ENCODE data around the gene MYH7.
A peak's percentile ranks its signal among the peaks of the same experiment; 100 is the strongest.

The MYH7 gene

DNA sequence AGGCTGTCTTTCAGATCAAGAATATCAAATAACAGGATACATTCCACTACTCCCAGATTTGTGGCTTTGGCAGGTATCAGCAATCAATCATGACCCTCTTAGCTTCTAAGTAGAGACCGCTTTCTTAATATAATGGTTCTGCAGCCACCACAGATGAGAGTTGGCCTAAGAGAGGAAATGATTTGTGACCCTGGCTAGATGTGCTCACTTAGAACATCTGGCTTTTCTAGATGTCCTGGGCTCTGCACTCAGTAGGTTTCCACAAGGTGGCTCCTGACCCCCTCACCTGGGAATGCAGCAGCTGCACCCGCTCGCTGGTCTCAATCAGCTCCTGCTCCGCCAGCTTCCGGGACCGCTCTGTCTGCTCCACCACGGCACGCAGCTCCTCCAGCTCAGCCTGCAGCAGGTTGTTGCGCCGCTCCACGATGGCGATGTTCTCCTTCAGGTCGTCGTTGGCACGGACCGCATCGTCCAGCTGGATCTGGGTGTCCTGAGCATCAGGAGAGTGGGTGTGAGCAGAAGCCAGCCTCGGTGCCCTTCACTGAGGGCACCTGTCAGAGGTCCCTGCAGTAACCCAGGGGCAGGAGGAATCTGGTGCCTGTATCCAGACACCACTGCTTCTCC lies 49.7 kb downstream of the MYH7 start:
- DNase-seq: no peak

DNA sequence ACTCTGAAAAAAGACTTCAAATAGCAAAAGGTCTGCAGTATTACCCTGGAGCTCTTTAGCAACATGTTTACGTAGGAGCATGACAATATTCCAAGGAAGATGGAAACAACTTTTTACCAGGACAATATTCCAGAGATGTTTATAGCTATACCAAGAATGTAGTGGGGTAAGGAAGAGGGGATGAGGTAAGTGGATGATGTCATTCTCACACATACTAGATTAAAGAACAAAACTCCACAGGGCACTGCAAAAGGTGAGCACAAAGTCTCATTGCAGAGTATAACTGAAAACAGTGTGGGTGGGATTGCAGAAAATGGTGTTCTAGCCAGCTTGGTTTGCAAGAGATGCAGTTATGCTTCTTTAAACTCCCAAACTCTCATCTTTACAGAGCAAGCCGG lies 50.2 kb downstream of the MYH7 start:
- no peak for DNase-seq

DNA sequence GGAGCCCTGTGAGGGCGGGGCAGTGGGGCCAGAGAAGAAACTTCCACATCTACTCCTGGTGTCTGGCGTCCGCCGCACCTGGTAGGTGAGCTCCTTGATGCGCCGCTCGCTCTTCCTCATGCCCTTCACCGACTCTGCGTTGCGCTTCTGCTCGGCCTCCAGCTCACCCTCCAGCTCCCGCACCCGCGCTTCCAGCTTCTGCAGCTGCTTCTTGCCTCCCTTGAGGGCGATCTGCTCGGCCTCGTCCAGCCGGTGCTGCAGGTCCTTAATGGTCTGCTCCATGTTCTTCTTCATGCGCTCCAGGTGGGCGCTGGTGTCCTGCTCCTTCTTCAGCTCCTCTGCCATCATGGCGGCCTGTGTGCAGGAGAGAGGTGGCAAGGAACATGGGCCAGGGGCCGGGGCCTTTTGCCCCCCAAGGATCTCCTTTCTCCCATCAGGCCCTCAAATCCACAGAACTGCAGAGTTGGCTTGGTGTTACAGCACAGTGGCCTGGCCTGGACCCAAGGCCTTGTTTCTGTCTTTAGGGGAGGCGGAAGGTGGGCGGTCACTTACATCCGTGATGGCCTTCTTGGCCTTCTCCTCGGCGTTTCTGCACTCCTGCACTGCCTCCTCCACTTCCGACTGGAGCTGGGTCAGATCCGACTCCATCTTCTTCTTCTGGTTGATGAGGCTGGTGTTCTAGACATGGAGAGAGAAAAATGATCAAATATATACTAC lies 50.9 kb downstream of the MYH7 start:
- DNase-seq: no peak

DNA sequence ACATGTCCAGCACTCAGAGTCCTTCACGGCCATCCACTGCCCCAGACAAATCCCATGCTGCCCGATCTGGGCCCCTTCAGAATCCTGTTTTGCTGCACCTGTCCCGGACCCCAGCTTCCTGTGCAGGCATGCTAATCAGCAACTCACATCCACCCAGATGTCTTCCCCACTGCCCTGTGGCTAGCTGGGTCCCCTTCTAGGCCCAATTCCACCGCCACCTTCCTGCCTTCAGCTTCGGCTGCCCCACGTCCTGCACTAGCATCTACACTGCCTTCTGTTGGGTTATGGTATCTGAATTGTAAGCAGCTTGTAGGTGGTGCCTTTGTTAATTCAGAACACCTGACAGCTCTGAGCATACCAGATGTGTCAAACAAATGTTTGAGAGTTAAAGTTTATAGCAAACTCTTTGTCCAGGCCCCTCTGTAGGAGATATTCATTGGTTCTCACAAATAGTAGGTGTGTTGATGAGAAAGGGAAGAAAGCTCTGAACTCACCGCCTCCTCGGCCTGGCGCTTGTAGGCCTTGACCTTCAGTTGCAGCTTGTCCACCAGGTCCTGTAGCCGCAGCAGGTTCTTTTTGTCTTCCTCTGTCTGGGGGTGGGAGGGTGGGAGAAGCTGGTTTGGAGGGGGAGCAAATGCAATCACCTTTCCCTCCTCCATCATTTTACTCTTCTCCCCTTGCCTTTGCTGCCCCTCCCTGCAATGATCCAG lies 52.6 kb downstream of the MYH7 start:
- DNase-seq: no peak

DNA sequence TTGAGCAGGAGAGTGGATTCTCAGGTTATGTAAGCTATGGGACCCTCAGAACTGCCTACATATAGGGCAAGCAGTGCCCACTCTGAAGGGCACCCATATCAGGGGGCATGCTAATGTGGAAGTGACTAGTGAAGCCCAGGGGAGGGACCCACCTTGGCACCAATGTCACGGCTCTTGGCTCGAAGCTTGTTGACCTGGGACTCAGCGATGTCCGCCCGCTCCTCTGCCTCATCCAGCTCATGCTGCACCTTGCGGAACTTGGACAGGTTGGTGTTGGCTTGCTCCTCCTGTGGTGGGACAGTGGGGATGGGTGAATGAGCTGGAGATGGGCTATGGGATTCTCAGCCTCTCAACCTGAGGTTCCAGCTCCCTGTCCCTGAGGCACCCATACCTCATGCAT lies 53.2 kb downstream of the MYH7 start:
- no peak for DNase-seq

DNA sequence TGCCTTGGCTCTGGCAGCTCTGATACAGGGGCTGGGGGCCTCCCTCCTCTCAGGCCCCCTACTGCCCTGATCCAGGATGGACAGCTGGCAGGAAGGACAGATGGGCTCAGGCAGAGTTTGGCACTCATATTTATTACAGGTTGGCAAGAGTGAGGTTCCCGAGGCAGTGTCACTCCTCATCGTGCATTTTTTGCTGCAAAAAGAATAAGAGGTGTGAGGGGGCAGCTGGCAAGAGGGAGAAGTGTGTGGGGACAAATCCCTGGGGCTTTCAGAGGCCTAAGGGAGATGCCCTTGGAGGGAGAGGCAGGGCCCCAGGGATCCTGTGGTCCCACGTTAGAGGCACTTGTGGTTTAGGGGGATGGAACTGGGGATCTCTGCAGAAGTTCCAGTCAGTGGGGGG lies 53.6 kb downstream of the MYH7 start:
- DNase-seq: no peak

DNA sequence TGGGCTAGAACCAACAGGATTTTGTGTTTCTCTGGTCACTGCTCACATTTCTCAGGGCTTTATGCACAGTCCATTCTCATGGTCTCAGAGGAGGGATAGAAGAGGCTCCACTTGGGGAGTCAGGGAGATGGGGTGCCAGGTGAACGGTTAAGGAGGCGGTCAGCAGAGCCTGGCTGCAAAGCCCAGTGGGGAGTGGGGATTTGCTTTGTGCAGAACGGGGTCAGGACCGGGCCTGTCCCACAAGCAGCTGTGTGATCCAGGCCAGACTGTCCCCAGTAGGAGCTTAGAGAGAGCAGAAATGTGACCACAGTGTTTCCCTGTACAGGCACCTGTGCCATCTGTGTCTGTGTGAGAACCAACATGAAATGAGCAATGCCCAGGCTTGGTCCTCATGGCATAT lies 54.5 kb downstream of the MYH7 start:
- DNase-seq: no peak

DNA sequence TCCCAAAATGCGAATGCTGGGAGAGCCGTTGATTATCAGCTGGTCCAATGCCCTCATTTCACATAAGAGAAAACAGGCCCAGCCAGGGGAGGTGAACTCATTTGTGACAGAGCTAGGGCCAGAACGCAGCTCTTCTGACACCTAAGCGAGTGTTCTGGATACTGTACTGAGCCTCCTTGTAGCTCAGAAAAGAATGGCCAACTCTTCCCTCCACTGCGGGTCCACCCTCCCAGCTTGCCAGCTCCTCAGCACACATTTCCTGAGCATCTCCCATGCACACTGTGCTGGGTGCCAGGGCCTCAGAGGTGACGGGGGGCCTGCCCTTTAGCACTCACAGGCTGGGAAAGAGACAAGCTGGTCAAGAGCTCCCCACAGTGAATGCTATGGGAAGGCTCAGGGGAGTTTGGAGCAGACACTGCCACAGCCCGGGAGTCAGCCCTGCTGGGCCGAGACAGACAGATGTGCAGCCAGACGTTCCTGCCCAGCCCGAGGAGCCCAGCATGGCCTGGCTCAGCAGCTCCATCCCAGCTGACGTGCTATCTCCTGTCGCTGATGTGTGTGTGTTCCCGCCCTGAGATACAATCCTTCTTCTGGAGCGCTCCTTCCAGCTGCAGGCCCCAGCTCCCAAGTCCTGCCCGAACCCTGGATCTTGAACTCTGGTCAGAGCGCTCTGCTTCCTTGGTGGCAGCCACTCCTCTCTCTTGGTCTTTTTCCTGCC lies 55.1 kb downstream of the MYH7 start:
- DNase-seq: no peak

DNA sequence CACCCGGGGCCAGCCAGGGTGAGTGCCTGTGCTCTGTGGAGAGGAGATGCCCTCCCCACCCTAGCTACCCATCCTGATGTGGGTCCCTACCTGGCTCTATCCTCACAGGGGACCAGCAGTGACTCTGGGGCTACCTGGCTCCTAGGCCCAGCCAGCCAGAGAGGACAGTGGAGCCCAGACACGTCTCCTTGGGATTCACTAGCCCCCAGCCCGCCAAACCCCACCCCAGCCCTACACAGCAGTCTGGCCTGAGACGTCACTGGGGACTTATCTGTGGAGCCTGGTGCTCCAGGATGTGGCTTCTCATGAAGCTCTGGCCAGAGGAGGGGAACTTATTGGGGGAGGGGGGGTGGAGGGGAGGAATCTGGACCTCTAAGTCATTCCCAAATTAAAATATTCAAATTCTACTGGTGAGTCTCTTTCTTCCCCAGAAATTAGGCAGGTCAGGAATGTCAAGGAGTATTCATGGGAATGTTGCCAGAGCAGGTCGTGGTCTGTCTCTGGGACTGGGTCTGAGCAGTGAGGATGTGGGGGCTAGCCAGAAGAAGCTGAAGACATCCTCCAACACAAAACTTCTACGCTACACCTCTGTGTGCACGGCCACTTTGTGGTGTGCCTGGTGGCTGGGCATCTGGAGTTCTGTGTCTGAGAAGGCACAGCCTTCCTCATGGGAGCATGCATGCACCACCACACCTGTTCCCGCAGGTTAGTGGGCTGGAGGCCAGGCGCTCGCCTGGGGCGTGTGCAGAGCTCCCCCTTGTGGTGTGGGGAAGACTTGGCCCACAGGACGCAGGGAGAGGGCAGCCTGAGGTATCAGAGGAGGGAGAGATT lies 55.9 kb downstream of the MYH7 start:
- peak; percentile 60 to 73 for DNase-seq

DNA sequence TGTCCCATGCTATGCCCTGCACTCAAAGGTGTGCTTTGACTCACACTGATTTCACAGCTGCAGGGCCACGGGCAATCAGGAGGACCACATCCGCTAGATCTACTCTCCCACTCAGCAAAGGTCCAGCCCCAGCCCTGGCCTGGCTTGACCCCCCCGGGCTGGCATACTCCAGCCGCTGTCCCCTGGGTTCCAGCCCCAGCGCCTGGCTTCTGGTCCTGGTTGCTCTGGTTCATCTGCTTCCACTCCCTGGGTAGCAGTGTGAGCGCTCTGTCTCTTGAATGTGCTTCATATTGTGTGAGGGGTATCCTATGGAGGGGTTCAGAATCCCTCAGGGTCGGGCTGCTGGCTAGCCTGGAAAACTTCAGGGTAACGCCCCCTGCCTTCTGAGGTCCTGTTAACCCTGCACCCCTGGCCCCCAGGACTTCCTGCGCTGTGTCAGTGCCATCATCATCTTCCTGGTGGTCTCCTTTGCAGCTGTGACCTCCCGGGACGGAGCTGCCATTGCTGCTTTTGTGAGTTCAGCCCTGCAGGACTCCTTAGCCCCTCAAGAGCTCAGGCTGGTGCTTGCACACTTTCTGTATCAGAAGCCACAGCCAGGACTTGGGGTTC lies 56.7 kb downstream of the MYH7 start:
- no peak for DNase-seq

DNA sequence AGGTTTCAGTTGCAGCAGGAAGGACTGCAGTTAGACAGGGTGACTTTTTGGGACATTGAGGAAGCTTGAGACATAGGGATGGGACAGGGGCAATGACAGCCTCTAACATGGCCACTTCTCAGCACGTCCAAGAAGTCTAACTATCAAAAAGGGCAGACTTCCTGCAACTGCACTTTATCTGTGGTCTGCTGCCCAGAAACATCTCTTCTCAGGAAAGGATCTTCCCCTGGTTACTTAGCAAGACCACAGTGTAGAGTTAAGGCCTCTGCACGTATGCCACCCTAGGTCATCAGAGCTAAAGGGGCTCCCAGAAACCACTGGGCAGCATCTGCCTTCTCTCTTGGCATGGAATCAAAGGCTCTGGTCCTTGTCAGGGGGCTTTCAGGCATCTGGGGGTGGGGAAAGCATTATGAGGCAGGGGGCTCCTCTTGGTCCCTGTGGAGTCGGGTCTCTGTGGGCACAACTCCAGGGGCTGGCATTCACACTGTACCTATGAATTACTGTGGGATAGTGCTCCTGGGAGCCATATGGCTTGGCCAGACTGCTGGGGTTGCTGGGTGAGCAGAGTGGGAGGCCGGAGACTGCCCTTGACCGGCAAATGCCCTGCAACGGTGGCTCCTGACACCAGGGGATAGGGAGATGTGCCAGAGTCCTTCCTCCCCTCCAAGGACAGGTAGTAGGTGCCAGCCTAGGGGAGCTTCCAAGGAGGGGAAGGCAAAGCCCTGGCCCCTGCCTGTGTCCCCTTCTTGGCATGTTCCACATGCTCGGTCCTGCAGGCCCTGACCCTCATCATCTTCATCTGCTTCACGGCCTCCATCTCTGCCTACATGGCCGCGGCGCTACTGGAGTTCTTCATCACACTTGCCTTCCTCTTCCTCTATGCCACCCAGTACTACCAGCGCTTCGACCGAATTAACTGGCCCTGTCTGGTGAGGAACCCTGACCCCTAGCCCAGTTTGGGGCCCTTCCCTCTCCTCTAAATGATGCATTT lies 57.6 kb downstream of the MYH7 start:
- DNase-seq: no peak

DNA sequence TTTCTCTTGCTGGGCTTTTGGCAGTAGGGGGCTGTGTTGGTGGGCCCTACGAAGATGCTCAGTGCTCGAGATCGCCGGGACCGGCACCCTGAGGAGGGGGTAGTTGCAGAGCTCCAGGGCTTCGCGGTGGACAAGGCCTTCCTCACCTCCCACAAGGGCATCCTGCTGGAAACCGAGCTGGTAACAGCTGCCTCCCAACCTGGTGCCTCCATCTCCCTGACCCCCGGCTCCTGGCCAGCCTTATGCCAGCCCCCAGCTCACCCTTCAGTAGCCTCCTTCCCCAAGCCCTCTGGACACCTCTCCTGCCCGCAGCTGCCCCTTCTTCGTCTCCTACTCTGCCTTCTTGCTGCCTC lies 58.3 kb downstream of the MYH7 start:
- DNase-seq: no peak

DNA sequence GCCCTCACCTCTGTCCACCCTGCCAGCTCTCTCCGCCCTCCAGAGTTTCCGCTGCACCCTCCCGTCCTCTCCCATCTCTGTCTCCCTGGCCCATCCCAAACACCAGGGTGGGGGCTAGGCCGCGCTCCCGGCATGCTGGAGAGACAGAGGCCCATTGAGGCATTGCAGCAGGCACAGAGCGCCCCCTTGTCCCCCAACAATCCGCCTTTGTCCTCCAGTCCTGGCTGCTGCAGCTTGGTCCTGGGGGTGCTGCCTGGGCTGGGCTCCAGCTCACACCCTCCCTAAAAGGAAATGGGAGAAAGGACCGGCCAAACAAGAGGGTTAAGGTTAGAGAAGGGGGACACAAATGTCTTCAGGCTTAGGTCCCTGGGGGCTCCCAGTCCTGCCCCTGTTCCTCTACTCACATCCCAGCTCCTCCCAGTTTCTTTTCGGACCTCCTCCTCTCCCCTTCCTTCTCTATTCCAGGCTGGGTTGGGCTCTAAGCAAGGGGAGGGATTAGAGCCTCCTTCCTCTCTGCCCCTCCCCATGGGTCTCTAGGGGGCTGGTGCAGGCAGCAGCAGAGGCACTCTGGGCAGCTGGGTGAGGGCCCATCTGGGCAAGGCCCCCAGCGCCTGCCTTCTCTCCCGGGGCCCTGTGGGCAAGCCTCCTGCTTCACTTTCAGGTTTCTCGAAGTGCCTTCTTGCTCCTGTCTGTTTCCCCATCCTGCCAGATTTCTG lies 58.8 kb downstream of the MYH7 start, which contains the start of gene CMTM5:
Gene CMTM5 (plus strand): TSS at position 565 of the 716 bp plus-strand sequence. CDS start 206 bp downstream, outside the sequence.
- no peak for DNase-seq

DNA sequence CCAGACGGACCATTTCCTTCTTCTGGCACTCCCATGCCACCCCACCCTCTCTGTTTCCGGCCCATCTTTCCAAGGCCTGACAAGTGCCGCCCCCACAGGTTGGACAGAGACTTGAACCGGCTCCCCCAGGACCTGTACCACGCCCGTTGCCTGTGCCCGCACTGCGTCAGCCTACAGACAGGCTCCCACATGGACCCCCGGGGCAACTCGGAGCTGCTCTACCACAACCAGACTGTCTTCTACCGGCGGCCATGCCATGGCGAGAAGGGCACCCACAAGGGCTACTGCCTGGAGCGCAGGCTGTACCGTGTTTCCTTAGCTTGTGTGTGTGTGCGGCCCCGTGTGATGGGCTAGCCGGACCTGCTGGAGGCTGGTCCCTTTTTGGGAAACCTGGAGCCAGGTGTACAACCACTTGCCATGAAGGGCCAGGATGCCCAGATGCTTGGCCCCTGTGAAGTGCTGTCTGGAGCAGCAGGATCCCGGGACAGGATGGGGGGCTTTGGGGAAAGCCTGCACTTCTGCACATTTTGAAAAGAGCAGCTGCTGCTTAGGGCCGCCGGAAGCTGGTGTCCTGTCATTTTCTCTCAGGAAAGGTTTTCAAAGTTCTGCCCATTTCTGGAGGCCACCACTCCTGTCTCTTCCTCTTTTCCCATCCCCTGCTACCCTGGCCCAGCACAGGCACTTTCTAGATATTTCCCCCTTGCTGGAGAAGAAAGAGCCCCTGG lies 59.8 kb downstream of the MYH7 start:
- no peak for DNase-seq

DNA sequence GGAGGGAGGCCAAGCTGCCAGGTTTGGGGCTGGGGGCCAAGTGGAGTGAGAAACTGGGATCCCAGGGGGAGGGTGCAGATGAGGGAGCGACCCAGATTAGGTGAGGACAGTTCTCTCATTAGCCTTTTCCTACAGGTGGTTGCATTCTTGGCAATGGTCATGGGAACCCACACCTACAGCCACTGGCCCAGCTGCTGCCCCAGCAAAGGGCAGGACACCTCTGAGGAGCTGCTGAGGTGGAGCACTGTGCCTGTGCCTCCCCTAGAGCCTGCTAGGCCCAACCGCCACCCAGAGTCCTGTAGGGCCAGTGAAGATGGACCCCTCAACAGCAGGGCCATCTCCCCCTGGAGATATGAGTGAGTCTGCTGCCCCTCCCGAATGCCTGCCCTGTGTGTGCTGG lies 62.4 kb downstream of the MYH7 start:
- no peak for DNase-seq

DNA sequence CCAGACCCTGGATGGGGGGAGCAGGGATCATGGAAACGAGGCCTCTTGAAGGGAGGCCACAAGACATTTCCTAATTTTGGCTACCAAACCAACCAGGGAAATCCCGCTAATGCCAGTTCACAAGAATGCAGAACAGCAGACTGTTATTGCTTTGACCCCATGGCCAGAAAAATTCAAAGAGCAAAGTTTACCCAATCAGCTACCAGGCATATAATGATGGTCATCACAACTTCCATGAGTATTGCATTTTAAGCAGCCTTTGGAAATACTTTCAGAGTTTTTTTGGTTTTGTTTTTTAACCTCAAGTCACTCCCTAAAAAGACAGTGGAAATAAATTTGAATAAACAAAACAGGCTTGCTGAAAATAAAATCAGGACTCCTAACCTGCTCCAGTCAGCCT lies 63.0 kb downstream of the MYH7 start, which contains the start of gene IL25:
Gene IL25 (plus strand): TSS at position 301 of the 400 bp plus-strand sequence.
- DNase-seq: no peak

DNA sequence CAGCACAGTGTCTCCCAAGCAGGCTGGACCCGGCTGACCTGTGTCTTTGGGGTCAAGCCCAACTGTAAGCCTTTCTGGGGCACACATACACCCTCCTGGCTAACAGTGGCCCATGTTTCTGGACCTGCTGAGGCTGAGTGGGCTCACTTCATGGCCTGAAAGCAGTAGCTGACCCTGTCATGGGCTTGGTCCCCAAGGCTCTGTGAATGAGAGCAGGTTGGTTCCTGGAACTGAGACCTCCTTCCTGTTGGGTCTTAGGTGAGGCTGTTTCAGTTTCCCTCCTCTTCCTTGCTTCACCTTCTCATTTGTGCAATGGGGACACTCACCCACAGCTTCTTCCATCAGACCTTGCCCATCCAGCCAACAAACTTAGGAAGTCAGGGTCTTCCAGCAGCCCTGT lies 63.6 kb downstream of the MYH7 start:
- no peak for DNase-seq

DNA sequence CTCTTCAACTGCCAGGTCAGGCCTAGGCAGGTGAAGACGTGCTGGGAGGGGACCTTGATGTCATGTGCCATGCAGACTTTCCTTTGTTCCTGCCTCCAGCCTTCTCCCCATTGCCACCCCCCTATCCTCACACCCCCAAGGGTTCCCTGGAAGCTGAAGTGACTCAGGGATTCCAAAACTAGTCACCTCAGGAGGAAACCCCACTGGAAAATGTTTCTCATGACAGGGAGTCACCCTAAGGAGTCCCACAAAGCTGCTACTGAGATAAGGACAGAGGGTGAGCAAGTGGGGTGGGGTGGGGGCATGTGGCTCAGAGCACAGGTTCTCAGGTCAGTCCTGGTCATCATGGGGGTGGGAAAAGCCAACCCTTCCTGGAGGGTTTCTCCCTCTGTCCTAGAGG lies 65.2 kb downstream of the MYH7 start:
- no peak for DNase-seq

DNA sequence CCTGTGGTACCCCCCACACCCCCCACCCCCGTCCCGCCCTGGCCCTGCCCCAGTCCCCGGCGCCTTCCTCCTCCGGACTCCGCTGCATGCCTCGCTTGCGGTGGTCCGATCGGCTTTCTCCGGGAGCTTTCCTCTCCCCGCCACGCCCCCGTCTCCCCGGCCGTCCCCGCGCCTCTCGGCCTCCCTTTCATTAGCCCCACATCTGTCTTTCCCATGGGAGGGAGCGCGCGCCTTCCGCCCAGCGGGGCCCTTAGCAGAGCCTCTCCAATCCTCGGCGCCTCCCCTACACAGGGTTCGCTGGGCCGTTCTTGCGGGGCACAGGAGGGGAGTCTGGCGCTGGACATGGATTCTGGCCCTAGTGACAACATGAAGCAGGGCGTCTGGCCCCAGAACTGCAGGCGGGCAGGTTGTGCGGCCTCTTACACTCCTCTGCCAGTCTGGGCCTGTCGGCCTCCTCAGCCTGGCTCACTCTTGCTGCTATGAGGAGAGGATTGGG lies 69.0 kb downstream of the MYH7 start:
- DNase-seq: no peak

All from CD4-positive, alpha-beta T cell treated with Interferon alpha-2 for 1 hour (primary cell).